ENCODE results near the gene SLC38A9.
"Not testable (repeated sequence)": the region's sequence is repeated elsewhere in the genome, so short reads cannot be mapped to it uniquely, and the experiment has no call there.

SLC38A9 gene

GRCh38 chr5:55712023-55712859 is at the start of gene SLC38A9:
Gene SLC38A9 (minus strand): TSS chr5:55712324. CDS start chr5:55697958, 14,366 bp downstream.
- DNase-seq: peak; percentile 89 to 93

- not testable (repeated sequence) for DNase-seq
These were observed 49.6 kb upstream of the SLC38A9 start for GRCh38 chr5:55761721-55762120.

- no peak for DNase-seq
These were observed 46.6 kb upstream of the SLC38A9 start for GRCh38 chr5:55758714-55759113.

- no peak for DNase-seq
These were observed 46.1 kb upstream of the SLC38A9 start for GRCh38 chr5:55758231-55758630.

- no peak for DNase-seq
These were observed 38.4 kb upstream of the SLC38A9 start for GRCh38 chr5:55750499-55750898.

GRCh38 chr5:55750063-55750462 is 37.9 kb upstream of the SLC38A9 start:
- no peak for DNase-seq

- no peak for DNase-seq
These were observed 37.3 kb upstream of the SLC38A9 start for GRCh38 chr5:55749387-55749786.

- no peak for DNase-seq
These were observed 35.7 kb upstream of the SLC38A9 start for GRCh38 chr5:55747778-55748318.

- no peak for DNase-seq
These were observed 30.7 kb upstream of the SLC38A9 start for GRCh38 chr5:55742778-55743177.

GRCh38 chr5:55737793-55738192 is 25.7 kb upstream of the SLC38A9 start, which contains the start of gene DDX4:
Gene DDX4 (plus strand): TSS chr5:55738061. CDS start chr5:55738964, 903 bp downstream.
- DNase-seq: no peak

GRCh38 chr5:55734658-55735057 is 22.5 kb upstream of the SLC38A9 start:
- DNase-seq: no peak

GRCh38 chr5:55732585-55732984 is 20.5 kb upstream of the SLC38A9 start:
- no peak for DNase-seq

GRCh38 chr5:55731848-55732247 is 19.7 kb upstream of the SLC38A9 start:
- no peak for DNase-seq

GRCh38 chr5:55724281-55724680 is 12.2 kb upstream of the SLC38A9 start:
- no peak for DNase-seq

GRCh38 chr5:55720188-55720703 is 8.1 kb upstream of the SLC38A9 start:
- DNase-seq: no peak

- DNase-seq: not testable (repeated sequence)
These were observed 6.9 kb upstream of the SLC38A9 start for GRCh38 chr5:55719026-55719425.

- no peak for DNase-seq
These were observed 3.5 kb upstream of the SLC38A9 start for GRCh38 chr5:55715519-55716078.

- DNase-seq: no peak
These were observed 2.6 kb upstream of the SLC38A9 start for GRCh38 chr5:55714749-55715148.

GRCh38 chr5:55714339-55714738 is 2.2 kb upstream of the SLC38A9 start:
- no peak for DNase-seq

GRCh38 chr5:55713871-55714270 is 1.7 kb upstream of the SLC38A9 start:
- no peak for DNase-seq

- no peak for DNase-seq
These were observed 559 bp downstream of the SLC38A9 start for GRCh38 chr5:55711507-55712022.

GRCh38 chr5:55708732-55709131 is 3.4 kb downstream of the SLC38A9 start:
- no peak for DNase-seq

GRCh38 chr5:55706230-55706629 is 5.9 kb downstream of the SLC38A9 start:
- no peak for DNase-seq

Measured in NCI-H524 (cell line).